Measurements from ENCODE around the gene DXO. TPM values are rescaled to one million over a fixed set of nuclear protein-coding genes. Genes with fewer than 3 reads are reported as not detected.
A peak's percentile ranks its signal among the peaks of the same experiment; 100 is the strongest.
"Not testable (repeated sequence)": the region's sequence is repeated elsewhere in the genome, so short reads cannot be mapped to it uniquely, and the experiment has no call there.

DXO gene
- total RNA-seq, 1 donor from 2014 or later, result 10.1 TPM

DNA sequence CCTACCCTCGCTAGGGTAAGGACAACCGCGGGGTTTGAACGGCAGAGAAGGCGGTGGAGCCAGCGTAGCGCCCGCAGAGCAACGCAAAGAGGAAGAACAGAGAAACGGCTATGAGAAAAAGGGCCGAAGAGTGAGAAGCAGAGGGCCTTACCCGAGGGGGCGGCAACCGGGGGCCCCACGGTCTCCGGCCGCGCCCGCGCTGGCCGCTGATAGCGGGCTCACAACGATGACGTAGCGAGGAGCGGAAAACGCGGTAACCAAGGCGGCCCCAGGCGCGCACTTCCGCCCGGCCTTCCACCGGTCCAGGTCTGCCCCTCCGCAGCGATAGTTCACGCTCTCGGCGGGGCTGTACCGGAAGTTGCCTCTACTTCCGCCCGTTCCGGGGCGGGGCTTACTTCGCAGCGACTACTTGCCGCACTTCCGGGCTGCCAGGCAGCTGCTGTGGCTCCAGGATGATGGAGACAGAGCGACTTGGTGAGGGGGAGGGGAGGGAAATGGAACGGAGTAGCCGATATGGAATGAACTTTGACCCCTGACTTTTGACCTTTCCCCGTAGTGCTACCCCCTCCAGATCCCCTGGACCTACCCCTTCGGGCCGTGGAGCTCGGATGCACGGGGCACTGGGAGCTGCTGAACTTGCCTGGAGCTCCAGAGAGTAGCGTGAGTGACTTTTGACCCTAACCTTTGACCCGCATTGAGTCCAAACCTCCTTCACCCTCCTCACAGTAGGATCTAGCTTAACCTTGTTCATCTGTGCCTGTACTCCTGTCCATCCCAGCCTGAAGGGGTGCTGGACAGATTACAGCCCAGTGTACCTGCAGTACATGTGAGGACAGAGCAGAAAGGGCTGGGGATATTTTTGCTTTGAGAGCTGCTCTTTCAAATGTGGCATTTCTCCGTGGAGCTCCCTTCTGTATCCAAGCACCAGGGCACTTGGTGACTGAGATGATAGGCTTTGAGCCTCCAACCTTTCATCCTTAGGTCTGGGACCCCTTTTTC is 12.9 kb downstream of the DXO start, which contains the start of the genes NELFE and SKIC2:
NELFE (minus strand) TSS at position 231 of the 999 bp plus-strand sequence. CDS start 525 bp downstream, outside the sequence.
SKIC2 (plus strand) TSS at position 435 of the 999 bp plus-strand sequence; CDS start at position 453, 18 bp downstream.
- DNase-seq (ENCODE audit: low read depth, low spot score), result peak; percentile 92

DNA sequence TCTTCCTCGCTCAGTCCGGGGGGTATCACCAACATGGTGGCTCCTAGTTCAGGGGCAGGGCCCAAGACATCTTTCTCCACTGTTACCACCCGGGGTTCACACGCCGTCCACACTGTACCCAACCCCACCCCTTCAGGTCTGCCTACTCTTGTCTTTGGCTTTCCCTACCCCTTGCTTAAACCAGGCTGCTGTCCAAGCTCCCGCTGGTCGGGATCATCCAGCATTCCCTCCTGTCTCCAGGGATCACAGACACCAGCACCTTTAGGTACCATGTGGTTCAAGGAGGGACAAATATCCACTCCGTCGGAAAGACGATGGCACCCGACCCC is 13.6 kb downstream of the DXO start:
- no peak for DNase-seq (ENCODE audit: low read depth, low spot score)

DNA sequence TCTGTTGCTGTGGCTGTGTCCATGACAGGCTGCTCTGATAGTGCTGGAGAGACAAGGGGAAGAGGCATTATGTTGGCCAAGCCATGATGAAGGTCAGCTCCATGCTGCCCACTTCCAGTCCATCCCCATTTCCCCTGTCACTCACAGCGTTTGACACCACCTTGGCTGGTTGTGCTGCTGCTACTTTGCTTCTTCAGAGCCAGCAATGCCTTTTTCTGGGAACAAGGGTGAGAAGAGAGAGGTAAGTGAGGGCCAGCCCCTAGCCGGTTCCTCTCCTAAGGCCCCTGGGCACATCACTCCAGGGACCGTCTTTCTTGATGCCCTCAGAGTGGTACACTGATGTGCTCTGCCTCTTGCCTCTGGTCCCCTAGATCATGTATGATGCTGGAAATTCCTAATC is 15.1 kb downstream of the DXO start:
- DNase-seq (ENCODE audit: low read depth, low spot score), result no peak

DNA sequence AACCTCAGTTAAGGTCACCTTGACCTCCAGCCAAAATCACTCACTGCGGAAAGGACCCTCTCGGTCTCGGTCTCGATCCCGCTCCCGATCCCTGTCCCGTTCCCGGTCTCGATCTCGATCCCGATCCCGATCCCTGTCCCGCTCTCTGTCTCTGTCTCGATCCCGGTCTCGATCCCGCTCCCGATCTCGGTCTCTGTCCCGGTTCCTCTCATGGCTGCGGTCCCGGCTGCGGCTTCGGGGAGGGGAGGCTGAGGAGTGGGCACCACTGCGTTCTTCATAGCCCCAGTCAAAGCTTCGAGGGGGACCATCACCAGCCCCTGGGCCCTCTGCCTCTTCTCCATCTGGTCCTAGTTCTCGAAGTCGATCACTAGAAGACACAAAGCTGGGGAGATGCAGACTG is 17.4 kb downstream of the DXO start:
- no peak for DNase-seq (ENCODE audit: low read depth, low spot score)

DNA sequence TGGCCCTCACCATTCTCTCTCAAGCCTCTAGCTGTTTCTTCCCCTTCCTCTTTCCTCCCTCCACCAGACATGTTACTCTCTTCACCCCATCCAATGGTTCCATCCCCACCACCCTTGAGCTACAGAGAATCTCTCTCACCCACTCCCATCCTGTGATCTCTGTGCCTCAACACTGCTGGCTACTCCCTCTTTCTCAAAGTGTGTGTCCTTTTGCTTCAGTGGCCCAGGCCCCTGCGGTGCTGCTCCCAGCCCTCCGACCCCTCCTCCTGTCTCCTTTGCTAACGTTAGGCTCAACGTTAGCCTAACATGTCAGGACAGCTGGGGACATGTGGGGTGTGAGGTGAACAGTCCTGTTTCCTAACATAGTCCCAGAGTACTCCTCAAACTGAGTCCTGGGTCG is 19.0 kb downstream of the DXO start:
- no peak for DNase-seq (ENCODE audit: low read depth, low spot score)

DNA sequence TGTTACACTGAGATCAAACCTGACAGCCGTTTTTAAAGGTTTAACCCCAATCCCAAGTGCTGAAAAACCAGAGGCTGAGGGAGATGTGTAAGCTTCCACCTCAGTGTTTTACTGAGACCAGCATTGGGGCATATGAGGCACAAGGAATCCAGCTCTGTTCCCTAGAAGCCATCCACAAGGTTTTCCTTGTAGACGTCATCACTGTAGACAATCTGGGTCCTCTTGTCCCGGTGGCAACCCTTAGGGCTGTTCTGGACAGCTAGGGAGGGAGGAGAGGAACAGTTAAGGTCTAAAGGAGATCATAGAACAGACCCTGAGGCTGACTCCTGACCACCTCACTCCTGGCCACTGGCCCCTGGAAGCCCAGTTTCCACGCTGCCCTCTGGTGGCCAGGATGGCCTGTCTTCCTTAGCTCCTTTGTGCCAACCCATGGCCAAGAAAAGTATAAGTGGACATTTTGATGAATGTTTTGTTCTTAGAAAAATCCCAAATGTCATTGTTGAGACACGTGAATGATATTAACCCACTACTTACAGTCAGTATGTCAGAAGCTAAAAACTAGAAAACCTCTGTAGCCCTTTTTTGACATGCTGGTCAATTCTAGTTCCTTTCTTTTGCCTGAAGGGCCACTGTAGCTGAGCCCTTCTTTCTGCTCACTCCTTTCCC is 19.7 kb downstream of the DXO start:
- peak; percentile 13 for DNase-seq (ENCODE audit: low read depth, low spot score)

DNA sequence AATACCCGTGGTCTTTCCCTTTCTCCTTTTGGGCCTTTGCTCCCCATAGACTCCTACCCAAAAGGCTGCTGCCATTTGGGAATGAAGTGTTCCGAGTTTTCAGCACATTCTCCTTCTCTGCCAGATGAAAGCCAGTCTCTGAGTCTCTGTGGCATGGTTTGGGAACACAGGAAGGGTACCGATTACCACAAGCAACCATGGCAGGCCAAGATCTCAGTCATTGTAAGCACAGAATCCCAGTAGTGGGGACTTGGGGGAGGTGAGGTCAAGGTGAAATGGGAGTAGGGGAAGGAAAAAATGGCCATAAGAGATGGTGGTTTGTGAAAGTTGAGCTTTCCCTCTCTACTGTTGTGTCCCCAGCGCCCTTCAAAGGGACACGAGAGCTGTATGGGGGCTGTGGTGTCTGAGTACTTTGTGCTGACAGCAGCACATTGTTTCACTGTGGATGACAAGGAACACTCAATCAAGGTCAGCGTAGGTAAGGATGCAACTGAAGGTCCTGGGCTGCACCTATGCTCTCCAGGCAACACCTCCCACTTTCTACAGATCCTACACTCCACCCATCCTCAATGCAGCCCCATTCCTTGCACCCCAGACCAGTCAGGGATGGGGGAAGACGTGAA is 21.9 kb downstream of the DXO start:
- DNase-seq (ENCODE audit: low read depth, low spot score), result no peak

DNA sequence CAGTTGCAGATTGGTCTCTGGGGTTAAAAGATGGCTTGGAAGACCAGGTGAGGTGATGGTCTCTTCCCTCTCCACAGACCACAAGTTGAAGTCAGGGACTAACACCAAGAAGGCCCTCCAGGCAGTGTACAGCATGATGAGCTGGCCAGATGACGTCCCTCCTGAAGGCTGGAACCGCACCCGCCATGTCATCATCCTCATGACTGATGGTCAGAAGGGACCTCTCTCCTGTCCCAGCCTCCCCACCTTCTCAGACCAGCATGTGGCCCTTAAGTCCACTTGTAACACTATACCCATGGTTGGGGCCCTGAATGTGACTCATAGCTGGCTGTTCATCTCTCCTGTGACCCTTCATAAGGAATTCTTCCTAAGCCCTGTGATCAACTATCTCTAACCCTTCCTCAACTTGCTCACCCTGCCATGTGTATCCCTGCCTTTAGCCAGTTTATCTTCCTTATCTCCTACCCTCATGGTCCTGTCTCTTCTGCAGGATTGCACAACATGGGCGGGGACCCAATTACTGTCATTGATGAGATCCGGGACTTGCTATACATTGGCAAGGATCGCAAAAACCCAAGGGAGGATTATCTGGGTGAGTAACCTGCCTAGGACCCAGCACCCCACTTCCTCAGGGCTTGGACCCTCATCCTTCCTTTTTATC is 23.1 kb downstream of the DXO start:
- no peak for DNase-seq (ENCODE audit: low read depth, low spot score)

DNA sequence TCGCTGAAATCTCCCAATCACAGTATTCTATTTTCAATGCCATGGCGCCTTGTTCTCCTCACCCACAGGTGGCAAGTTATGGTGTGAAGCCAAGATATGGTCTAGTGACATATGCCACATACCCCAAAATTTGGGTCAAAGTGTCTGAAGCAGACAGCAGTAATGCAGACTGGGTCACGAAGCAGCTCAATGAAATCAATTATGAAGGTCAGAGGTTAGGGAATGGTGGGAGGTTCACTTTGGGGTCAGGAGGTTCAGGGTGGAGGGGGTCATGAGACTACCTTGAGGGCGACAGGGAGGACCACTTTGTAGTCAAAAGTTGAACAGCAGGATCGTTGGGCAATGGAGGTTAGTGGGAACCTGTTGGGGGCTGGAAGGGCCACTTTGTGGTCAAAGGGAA is 23.6 kb downstream of the DXO start:
- no peak for DNase-seq (ENCODE audit: low read depth, low spot score)

DNA sequence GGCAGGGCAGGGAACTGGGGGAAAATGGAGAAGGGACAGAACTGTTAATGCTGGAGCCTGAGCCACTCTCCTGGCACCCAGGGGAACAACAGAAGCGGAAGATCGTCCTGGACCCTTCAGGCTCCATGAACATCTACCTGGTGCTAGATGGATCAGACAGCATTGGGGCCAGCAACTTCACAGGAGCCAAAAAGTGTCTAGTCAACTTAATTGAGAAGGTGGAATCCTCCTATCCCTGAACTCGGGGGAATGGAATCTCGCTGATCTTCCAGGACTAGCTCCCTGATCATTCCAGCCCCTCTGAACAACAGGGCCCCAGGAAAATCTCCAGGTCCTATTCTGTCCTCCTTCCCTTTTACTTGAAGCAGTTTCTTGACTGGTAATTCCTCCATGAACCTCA is 24.1 kb downstream of the DXO start:
- no peak for DNase-seq (ENCODE audit: low read depth, low spot score)

DNA sequence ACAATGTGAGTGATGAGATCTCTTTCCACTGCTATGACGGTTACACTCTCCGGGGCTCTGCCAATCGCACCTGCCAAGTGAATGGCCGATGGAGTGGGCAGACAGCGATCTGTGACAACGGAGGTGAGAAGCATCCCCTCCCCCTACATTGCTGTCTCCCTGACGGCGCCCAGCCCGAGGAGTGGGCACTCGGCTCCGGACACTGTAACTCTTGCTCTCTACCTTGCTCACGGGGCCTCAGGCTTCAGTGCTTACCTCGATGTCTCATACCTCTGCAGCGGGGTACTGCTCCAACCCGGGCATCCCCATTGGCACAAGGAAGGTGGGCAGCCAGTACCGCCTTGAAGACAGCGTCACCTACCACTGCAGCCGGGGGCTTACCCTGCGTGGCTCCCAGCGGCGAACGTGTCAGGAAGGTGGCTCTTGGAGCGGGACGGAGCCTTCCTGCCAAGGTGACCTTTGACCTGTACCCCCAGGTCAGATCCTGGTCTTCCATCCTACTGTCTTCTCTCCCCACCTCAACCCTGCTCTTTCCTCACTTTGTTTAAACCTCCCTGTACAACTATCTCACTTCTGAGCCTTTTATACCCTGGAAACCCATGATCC is 24.8 kb downstream of the DXO start:
- DNase-seq (ENCODE audit: low read depth, low spot score), result no peak

DNA sequence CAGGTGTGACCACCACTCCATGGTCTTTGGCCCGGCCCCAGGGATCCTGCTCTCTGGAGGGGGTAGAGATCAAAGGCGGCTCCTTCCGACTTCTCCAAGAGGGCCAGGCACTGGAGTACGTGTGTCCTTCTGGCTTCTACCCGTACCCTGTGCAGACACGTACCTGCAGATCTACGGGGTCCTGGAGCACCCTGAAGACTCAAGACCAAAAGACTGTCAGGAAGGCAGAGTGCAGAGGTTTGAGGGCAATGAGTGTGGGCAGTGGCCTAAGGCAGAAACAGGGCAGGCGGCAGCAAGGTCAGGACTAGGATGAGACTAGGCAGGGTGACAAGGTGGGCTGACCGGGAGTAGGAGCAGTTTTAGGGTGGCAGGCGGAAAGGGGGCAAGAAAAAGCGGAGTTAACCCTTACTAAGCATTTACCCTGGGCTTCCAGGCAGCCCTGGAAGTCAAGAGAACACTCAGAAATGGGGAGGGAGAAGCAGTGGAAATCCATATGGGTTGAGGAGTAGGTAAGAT is 25.5 kb downstream of the DXO start:
- no peak for DNase-seq (ENCODE audit: low read depth, low spot score)

DNA sequence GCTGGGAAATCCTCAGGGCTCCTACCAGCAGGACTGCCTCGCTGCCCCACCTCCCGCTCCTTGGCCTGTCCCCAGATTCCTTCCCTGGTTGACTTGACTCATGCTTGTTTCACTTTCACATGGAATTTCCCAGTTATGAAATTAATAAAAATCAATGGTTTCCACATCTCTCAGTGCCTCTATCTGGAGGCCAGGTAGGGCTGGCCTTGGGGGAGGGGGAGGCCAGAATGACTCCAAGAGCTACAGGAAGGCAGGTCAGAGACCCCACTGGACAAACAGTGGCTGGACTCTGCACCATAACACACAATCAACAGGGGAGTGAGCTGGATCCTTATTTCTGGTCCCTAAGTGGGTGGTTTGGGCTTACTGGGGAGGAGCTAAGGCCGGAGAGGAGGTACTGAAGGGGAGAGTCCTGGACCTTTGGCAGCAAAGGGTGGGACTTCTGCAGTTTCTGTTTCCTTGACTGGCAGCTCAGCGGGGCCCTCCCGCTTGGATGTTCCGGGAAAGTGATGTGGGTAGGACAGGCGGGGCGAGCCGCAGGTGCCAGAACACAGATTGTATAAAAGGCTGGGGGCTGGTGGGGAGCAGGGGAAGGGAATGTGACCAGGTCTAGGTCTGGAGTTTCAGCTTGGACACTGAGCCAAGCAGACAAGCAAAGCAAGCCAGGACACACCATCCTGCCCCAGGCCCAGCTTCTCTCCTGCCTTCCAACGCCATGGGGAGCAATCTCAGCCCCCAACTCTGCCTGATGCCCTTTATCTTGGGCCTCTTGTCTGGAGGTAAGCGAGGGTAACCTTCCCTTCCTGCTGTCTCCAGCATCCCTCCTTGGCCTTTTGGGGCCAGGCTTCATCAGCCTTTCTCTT is 26.2 kb downstream of the DXO start, which contains the start of gene CFB:
CFB (plus strand) TSS at position 589 of the 863 bp plus-strand sequence; CDS start at position 716, 127 bp downstream.
- peak; percentile 22 for DNase-seq (ENCODE audit: low read depth, low spot score)

DNA sequence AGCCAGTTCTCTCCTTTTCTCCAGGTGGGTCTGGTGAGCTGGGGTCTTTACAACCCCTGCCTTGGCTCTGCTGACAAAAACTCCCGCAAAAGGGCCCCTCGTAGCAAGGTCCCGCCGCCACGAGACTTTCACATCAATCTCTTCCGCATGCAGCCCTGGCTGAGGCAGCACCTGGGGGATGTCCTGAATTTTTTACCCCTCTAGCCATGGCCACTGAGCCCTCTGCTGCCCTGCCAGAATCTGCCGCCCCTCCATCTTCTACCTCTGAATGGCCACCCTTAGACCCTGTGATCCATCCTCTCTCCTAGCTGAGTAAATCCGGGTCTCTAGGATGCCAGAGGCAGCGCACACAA is 26.8 kb downstream of the DXO start:
- DNase-seq (ENCODE audit: low read depth, low spot score), result no peak

DNA sequence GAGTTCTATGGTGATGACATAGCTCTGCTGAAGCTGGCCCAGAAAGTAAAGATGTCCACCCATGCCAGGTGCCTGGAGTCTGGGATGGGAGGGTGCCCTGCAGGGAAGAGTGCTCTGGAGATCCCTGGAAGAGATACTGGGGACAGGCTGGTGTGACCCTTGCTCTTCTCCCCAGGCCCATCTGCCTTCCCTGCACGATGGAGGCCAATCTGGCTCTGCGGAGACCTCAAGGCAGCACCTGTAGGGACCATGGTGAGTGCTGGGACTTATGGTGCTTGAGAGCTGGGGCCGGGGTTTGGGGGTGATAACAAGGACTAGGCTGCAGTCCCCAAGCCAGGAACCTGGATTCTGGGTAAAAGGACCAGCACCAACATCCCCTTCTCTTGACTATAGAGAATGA is 28.2 kb downstream of the DXO start:
- DNase-seq (ENCODE audit: low read depth, low spot score), result no peak

DNA sequence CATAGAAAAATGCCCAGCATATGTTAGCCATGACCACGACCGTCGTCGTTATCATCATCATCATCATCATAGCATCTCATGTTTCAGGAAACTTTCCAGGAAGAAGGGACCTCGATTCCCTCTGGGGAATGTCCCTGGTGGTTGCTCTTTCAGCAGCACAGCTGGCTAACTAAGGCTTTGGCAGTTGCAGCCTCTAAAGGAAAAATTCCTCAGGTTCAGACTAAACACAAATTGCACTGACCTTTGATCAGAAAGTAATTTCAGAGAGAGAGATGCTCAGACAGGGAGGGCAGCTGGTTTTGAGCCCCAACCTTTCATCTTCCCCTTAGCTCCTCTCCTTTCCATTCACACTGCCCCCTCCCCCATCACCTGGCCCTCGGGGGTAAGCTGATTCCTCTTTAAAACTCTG is 31.7 kb downstream of the DXO start:
- DNase-seq (ENCODE audit: low read depth, low spot score), result no peak

DNA sequence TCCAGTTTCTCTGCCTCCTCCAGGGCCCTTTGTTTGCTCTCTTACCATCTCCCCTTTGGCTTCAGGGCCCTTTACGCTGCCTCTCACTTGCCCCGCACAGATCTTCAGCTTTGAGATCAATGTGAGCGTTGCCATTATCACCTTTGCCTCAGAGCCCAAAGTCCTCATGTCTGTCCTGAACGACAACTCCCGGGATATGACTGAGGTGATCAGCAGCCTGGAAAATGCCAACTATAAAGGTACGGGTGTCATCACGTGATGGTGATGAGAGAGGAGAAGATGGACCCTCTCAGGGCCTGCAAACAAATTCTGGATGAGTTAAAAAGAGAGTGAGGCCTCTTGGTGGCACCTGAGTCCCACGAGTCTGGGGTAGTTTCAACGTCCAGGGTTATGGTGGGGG is 36.1 kb downstream of the DXO start:
- no peak for DNase-seq (ENCODE audit: low read depth, low spot score)

DNA sequence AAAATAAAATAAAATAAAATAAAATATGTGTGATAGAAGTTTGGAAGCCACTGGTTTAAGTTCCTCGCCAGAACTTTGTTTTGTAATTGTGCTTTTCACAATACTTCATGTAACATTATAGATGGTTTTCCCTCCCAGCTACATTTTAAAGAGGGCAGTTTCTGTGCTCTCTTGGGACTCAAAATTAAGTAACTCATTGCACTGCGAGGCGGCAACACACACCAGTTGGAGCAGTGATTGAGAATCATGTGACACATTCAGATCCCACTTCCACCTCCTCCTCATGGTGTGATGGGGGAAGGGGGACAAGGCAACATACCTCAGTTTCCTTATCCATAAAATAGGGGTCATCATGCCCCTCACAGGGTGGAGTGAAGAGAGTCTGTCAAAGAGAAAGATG is 36.9 kb downstream of the DXO start:
- no peak for DNase-seq (ENCODE audit: low read depth, low spot score)

DNA sequence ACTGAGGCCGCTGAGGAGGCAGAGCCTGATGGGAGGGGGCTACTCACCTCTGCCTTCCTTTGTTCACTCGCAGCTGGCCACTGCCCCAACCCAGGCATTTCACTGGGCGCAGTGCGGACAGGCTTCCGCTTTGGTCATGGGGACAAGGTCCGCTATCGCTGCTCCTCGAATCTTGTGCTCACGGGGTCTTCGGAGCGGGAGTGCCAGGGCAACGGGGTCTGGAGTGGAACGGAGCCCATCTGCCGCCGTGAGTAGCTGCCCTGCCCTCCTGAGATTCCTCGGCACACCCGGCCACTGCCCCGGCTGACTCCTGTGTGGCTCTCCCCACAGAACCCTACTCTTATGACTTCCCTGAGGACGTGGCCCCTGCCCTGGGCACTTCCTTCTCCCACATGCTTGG is 38.4 kb downstream of the DXO start:
- no peak for DNase-seq (ENCODE audit: low read depth, low spot score)

DNA sequence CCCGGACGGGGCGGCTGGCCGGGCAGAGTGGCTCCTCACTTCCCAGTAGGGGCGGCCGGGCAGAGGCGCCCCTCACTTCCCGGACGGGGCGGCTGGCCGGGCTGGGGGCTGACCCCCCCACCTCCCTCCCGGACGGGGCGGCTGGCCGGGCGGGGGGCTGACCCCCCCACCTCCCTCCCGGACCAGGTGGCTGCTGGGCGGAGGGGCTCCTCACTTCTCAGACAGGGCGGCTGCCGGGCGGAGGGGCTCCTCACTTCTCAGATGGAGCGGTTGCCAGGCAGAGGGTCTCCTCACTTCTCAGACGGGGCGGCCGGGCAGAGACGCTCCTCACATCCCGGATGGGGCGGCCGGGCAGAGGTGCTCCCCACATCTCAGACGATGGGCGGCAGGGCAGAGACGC is 39.8 kb downstream of the DXO start:
- DNase-seq (ENCODE audit: low read depth, low spot score), result not testable (repeated sequence)
